HEK293 (cell line): ENCODE data around the gene AHCYL1.

Experiments used
- CTCF ChIA-PET: fragments of 350-600 bp; formaldehyde crosslinking; extraction: SDS; loops from one replicate; lab custom pipeline; 2021; ENCODE audit warnings: antibody characterized with exemption; lab: Yijun Ruan, JAX
- POLR2A ChIA-PET: fragments of 300-600 bp; formaldehyde crosslinking; extraction: SDS; loops from one replicate; lab custom pipeline; 2020; ENCODE audit warnings: antibody characterized with exemption, inconsistent platforms; lab: Yijun Ruan, JAX
- H3K27ac ChIP-seq: fragments of 200-500 bp; sonication (Bioruptor generic); 2 replicates; pipeline ENCODE4 v1.5.1; 2014; ENCODE audit warnings: low read depth, low read length, control low read depth, inconsistent platforms; ENCODE audit errors: extremely low read depth
- H3K36me3 ChIP-seq, 2 experiments: fragments of 200-500 bp in 1 of 2; sonication (Bioruptor generic) in 1 of 2; 1 replicate in 1 of 2; 2 replicates in 1 of 2; pipeline ENCODE4 v1.5.1; 2014 to 2017; ENCODE audit warnings: inconsistent platforms in 2 of 2, low read length in 2 of 2; ENCODE audit not compliant: control insufficient read depth in 2 of 2, insufficient read depth in 1 of 2
- H3K4me1 ChIP-seq: fragments of 200-500 bp; sonication (Bioruptor generic); 2 replicates; pipeline ENCODE4 v1.5.1; 2014; ENCODE audit warnings: mild to moderate bottlenecking, low read length, inconsistent platforms; ENCODE audit not compliant: control insufficient read depth, insufficient read depth
- H3K4me3 ChIP-seq: 2 replicates; pipeline ENCODE4 v1.5.1; 2011; ENCODE audit warnings: low read depth, mild to moderate bottlenecking, control low read depth, low read length, moderate library complexity
- H3K9me3 ChIP-seq: fragments of 200-500 bp; sonication (Bioruptor generic); 2 replicates; pipeline ENCODE4 v1.5.1; 2014; ENCODE audit warnings: low read depth, low read length, inconsistent platforms; ENCODE audit not compliant: control insufficient read depth, insufficient read depth
- GLI4 ChIP-seq: fragments of 450-650 bp; formaldehyde crosslinking; IDR thresholded peaks from 2 replicates; pipeline ENCODE4 v1.5.1; 2016; ENCODE audit warnings: missing biosample characterization, missing genetic modification characterization
- HOXA7 ChIP-seq: sonication (generic); formaldehyde crosslinking; IDR thresholded peaks from 2 replicates; pipeline ENCODE4 v1.8.1; 2022; ENCODE audit warnings: missing genetic modification reagents, borderline replicate concordance
- MEIS1 ChIP-seq: sonication (generic); formaldehyde crosslinking; IDR thresholded peaks from 2 replicates; pipeline ENCODE4 v1.8.1; 2022; ENCODE audit warnings: missing genetic modification reagents, mild to moderate bottlenecking, borderline replicate concordance
- ZBTB1 ChIP-seq: fragments of 450-650 bp; formaldehyde crosslinking; IDR thresholded peaks from 2 replicates; pipeline ENCODE4 v1.5.1; 2016; ENCODE audit warnings: missing biosample characterization, missing genetic modification characterization
- ZFP37 ChIP-seq: fragments of 450-650 bp; formaldehyde crosslinking; IDR thresholded peaks from 2 replicates; pipeline ENCODE4 v1.5.1; 2016; ENCODE audit warnings: missing biosample characterization, missing genetic modification characterization
- ZNF2 ChIP-seq: fragments of 450-650 bp; formaldehyde crosslinking; IDR thresholded peaks from 2 replicates; pipeline ENCODE4 v1.5.1; 2016; ENCODE audit warnings: missing biosample characterization, missing genetic modification characterization
- ZNF324 ChIP-seq: fragments of 450-650 bp; formaldehyde crosslinking; IDR thresholded peaks from 2 replicates; pipeline ENCODE4 v1.5.1; 2016; ENCODE audit warnings: missing biosample characterization, missing genetic modification characterization
- ZNF48 ChIP-seq: fragments of 450-650 bp; formaldehyde crosslinking; IDR thresholded peaks from 2 replicates; pipeline ENCODE4 v1.5.1; 2016; ENCODE audit warnings: missing biosample characterization, missing genetic modification characterization
- ZNF645 ChIP-seq: fragments of 450-650 bp; formaldehyde crosslinking; IDR thresholded peaks from 2 replicates; pipeline ENCODE4; 2016; ENCODE audit warnings: missing biosample characterization, missing genetic modification characterization
- ZNF658 ChIP-seq: fragments of 450-650 bp; formaldehyde crosslinking; IDR thresholded peaks from 2 replicates; pipeline ENCODE4; 2016; ENCODE audit warnings: missing biosample characterization, missing genetic modification characterization
- ZSCAN16 ChIP-seq: fragments of 450-650 bp; formaldehyde crosslinking; IDR thresholded peaks from 2 replicates; pipeline ENCODE4 v1.5.1; 2016; ENCODE audit warnings: missing biosample characterization, missing genetic modification characterization
- TF ChIP-seq, protein P1 (sequence below): fragments of 450-650 bp; IDR thresholded peaks from 2 replicates; pipeline ENCODE4 v1.5.1; 2018; ENCODE audit warnings: missing biosample characterization, missing genetic modification characterization
- TF ChIP-seq, protein P2 (sequence below): fragments of 450-650 bp; formaldehyde crosslinking; IDR thresholded peaks from 2 replicates; pipeline ENCODE4 v1.5.1; 2016; ENCODE audit warnings: missing biosample characterization, missing genetic modification characterization, low read depth

Gene AHCYL1

GRCh38 chr1:110047463-110047862 is 62.9 kb downstream of the AHCYL1 start:
- H3K4me3 ChIP-seq = no peak overlapping the region
- no peak overlapping the region for H3K27ac ChIP-seq
- peaks cover 39 to 99% of the 10 kb centered on the region in 2 experiments for H3K36me3 ChIP-seq
- no peaks in the 10 kb centered on the region for H3K4me1 ChIP-seq
- H3K9me3 ChIP-seq = no peaks in the 10 kb centered on the region
- POLR2A ChIA-PET = no interaction called here
- TF ChIP-seq HOXA7 (CRISPR knock-in tag) = no peak
- TF ChIP-seq ZNF658 = no peak
- TF ChIP-seq, all 188 proteins: peak for 0
- CTCF ChIA-PET = interaction anchor here (1.0 kb wide), 1 partner anchor 162 kb away, joined by 3 read pairs; no protein-coding TSS in a partner anchor

DNA sequence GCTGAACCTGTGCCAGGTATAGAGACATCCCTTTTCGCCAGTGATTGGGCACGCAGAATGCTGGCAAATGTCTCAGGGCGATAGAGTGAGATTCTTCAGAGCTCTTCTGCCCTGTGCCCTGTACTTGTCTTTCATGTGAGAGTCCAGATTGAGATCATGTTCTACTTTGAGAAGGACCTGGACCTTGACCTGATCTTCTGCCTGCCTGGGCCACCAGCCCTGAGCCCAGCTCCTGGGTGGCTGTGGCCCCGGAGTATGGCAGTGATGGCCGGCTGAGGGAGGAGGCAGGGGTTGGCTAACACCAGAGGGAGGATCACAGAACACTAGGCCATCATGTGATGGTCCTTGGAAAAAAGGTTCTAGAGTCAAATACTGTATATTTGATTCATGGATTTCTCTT is 63.7 kb downstream of the AHCYL1 start:
- Histone ChIP-seq H3K27ac (no peak overlapping the region), H3K4me3 (no peak overlapping the region), H3K9me3 (no peaks in the 10 kb centered on the region), H3K4me1 (no peaks in the 10 kb centered on the region), H3K36me3 (peaks cover 36 to 99% of the 10 kb centered on the region in 2 experiments)
- ChIA-PET CTCF (interaction anchor here (0.6 to 1.0 kb wide), 3 partner anchors 11 to 470 kb away, joined by 3 to 4 read pairs (median 4); no protein-coding TSS in a partner anchor), POLR2A (no interaction called here)
- TF ChIP-seq ZNF658 (no peak), GLI4 (no peak), ZNF2 (tag by site-specific recombination) (no peak), ZBTB1 (tag by site-specific recombination) (no peak), ZNF48 (no peak), ZNF324 (tag by site-specific recombination) (no peak), ZNF645 (tag by site-specific recombination) (no peak), ZFP37 (tag by site-specific recombination) (no peak), ZSCAN16 (tag by site-specific recombination) (no peak)
- TF ChIP-seq, protein P1, sequence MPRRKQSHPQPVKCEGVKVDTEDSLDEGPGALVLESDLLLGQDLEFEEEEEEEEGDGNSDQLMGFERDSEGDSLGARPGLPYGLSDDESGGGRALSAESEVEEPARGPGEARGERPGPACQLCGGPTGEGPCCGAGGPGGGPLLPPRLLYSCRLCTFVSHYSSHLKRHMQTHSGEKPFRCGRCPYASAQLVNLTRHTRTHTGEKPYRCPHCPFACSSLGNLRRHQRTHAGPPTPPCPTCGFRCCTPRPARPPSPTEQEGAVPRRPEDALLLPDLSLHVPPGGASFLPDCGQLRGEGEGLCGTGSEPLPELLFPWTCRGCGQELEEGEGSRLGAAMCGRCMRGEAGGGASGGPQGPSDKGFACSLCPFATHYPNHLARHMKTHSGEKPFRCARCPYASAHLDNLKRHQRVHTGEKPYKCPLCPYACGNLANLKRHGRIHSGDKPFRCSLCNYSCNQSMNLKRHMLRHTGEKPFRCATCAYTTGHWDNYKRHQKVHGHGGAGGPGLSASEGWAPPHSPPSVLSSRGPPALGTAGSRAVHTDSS (tag by site-specific recombination) = no peak
- TF ChIP-seq, protein P2, sequence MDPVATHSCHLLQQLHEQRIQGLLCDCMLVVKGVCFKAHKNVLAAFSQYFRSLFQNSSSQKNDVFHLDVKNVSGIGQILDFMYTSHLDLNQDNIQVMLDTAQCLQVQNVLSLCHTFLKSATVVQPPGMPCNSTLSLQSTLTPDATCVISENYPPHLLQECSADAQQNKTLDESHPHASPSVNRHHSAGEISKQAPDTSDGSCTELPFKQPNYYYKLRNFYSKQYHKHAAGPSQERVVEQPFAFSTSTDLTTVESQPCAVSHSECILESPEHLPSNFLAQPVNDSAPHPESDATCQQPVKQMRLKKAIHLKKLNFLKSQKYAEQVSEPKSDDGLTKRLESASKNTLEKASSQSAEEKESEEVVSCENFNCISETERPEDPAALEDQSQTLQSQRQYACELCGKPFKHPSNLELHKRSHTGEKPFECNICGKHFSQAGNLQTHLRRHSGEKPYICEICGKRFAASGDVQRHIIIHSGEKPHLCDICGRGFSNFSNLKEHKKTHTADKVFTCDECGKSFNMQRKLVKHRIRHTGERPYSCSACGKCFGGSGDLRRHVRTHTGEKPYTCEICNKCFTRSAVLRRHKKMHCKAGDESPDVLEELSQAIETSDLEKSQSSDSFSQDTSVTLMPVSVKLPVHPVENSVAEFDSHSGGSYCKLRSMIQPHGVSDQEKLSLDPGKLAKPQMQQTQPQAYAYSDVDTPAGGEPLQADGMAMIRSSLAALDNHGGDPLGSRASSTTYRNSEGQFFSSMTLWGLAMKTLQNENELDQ = no peak

DNA sequence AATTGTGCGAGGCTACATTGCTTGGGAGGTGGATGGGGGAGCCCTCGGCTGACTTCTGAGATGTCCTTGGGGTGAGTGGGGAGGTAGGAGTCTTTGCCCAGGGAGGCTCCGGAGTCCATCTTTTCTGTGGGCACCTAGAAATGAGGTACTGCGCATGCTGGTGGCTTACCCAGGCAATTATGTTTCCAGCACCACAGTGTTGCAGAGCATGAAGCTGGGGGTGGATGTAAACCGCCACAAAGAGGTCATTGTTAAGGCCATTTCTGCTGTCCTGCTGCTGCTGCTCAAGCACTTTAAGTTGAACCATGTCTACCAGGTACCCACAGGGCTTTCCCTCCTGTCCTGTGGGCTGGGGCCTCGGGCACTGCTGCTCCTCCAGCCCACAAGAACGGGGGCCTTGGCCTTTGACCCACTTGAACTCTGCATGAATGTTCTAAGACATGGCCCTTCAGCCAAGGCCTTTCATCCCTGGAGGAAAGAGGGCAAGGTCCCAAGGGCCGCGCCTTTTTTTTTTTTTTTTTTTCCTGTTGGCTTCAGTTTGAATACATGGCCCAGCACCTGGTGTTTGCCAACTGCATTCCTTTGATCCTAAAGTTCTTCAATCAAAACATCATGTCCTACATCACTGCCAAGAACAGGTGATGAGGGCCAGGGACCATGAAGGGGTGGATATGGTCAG is 64.5 kb downstream of the AHCYL1 start:
- peaks cover 34 to 99% of the 10 kb centered on the region in 2 experiments for H3K36me3 ChIP-seq
- H3K4me3 ChIP-seq = no peak overlapping the region
- TF ChIP-seq MEIS1 (CRISPR knock-in tag) = no peak
- ChIA-PET CTCF (interaction anchor here (1.0 to 6.8 kb wide), 3 partner anchors 11 to 66 kb away, joined by 3 to 63 read pairs (median 48); partner anchors contain the start of gene UBL4B), POLR2A (interaction anchor here (0.7 to 2.9 kb wide), 2 partner anchors 14 to 486 kb away, joined by 5 to 8 read pairs; partner anchors contain the start of gene STRIP1)
- no peaks in the 10 kb centered on the region for H3K4me1 ChIP-seq
- H3K9me3 ChIP-seq = no peaks in the 10 kb centered on the region
- no peak overlapping the region for H3K27ac ChIP-seq
